Occipital lobe (tissue), 2 donors: ENCODE data around the gene PRSS27. TPM values are rescaled to one million over a fixed set of nuclear protein-coding genes. Genes with fewer than 3 reads are reported as not detected.

ENCODE experiments used
- DNase-seq: peaks from one replicate; lab custom pipeline; 2025; lab: John Stamatoyannopoulos, UW
- total RNA-seq: library from RNA; depleted of rRNA; stranded (reverse); fragments of >200 nt; gene quantifications from one replicate; pipeline ENCODE4 v1.2.3, GENCODE V29; 2014

The PRSS27 gene
- total RNA-seq, 1 donor from 2014 or later: 1.6 TPM

- no peak for DNase-seq
Observed at GRCh38 chr16:2709588-2709984, 10.4 kb downstream of the PRSS27 start.

DNA sequence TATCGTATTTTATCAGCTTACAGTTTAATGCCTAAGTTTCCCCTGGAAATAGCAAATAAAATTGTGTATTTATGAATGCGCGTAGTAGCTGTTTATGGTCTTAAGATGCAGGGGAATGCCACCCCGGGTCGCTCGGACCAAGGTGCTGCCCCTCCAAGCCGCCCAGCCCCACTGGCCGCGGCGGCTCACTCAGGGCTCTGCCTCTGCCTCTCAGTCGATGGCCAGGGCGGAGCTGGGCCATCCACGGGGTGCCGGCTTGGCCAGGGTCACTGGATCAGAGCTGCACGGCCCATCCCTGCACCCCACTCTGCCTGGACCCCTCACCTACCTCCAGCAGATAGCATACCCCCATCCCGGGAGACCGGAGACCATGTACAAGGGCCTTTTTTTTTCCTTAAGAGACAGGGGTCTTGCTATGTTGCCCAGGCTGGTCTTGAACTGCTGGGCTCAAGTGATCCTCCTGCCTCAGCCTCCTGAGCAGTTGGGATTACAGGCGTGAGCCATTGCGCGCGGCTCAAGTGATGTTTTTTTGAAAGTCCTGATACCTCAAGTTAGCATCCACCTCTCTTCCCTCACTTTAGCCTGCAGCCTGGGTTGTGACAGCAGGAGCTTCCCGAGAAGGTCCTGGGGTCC is 11.0 kb downstream of the PRSS27 start:
- no peak for DNase-seq

DNA sequence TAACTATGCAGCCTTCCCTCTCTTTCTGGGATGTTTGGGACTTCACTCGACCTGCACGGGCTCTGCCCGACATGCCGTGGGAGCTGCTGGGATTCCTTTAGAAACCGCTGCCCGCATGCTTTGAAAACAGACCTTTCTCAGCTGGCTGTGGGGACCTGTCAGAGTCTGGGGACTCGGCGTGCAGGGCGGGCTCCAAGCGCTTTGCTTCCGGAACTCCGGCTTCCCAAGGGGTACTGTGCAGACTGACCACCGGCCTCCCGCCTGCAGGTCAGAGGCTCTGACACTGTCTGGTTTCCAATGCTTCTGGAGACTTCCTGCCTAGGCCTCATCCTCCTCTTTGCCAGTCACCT is 11.8 kb downstream of the PRSS27 start:
- no peak for DNase-seq

DNA sequence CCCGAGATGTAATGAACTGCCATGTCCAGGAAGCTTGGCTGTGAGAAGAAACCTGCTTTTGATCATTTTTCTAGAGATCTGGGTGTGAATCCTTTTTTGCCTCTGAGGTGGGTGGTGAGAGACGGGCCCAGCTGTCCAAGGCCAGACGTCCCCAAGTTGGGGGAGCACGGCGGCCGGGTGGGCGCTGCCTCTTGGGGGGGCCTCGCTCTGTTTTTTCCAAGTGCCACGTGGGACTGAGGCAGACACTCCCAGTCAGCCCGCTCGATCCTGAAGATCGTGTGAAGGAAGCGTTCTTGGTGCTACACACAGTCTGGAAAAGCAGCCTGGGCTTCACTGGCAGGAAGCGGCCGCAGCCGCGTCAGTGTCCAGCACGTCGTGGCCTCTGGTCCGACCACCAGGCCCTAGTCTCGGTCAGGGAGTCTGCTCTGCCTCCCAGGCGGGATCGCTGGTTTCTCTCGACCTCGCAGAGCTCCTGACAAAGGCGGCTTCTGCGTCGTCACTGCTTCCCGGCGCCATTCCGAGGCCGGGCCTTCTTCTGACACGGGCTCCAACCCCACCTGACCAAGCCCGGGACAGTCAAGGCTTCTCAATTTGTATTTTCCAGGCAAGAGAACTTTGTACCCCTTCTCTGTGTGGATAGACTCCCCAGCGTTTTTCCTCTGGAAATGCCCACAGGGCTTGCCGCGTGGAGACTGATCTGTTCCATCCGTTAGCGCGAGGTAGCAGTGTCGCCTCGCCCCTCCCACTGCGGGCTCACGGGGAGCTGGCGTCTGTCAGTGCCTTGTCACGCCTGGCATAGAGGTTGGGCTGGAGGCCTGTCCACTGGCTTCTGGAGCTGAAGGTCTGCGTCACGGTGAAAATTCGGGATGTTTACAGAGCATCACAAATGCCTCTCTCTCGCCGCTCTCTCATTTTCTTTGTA is 12.4 kb downstream of the PRSS27 start:
- DNase-seq: no peak

DNA sequence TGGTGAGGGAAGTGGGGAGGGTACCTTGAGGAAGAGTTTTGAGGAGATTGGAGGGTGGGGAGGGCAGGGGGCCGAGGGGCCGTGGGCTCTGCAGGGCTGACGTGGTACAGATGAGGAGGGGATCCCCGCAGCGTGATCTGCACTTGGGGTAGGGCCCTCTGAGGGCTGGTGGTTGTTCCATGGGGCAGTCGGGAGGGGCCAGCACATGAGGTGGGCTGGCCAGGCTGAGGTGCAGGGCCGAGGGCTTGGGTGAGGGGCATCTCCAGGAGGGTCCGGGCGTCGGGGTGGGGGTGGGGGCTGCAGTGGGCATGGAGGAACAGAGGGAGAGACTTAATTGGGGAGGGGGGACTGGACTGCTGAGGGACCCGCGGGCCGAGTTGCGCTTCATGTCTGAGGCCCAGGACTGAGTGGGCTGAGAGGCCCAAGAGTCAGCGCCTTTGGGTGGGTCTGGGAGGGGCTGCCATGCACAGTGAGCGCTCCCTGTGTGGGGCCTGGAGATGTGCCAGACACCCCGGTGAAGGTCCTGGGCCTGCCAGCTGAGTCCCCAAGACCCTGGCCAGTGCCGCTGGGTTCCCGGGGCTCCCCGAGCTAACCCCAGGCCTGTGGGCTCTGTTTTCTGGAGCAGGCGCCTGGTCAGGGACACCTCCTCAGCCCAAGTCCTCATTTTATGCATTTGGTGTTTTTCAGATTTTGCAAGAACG is 13.3 kb downstream of the PRSS27 start:
- no peak for DNase-seq

- DNase-seq: no peak
Observed at GRCh38 chr16:2706085-2706484, 13.9 kb downstream of the PRSS27 start.

GRCh38 chr16:2705351-2705750 is 14.7 kb downstream of the PRSS27 start:
- DNase-seq: no peak

DNA sequence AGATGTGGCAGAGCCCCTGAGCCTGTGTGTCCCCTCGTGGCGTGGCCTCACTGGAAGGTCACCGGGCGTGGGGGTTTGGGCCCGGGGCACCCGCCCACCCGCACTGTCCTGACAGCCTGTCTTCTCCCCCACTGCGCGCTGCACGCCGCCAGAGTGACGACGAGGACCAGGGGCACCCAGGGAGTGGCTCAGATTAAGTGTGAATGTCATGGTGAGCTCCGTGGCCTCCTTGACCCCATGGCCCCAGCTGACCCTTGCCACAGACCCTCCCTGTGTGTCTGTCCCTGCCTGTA is 15.1 kb downstream of the PRSS27 start:
- DNase-seq: no peak

DNA sequence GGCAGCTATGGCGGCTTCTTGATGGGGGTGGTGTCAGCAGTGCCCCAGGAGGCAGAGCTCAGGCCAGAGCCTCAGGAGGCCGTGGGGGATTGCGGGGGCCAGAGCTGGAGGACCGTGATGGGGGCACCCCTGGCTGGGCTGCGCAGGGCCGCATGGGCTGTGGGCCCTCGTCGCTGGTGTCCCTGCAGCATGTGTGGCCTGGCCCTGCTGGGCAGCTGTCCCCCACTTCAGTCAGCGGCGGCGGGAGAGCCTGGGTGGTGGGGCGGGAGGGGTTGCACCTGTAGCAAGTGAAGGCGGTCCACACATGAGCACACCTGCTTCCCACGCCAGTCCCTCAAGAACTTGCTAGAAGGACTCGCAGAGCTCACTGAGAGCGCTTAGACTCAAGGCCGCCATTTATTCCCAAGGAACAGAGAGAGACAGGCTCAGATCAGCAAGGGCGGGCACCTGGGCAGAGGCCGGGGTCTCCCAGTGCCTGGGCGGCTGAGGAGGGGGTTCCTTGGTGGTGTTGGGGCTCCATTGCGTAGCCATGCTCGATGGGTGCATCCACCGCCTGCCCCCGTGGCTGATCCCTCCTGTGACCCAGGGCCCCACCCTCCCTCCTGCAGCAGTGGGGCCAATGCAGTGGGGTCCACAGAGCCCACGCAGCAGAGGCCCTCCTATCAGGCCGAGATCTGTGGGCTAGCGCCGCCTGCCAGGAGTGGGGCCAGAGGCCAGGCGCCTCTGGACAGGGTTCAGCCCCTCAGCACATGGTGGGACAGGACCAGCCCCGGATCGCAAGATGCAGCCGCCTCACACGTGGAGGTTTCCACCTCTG is 15.7 kb downstream of the PRSS27 start:
- DNase-seq: no peak

DNA sequence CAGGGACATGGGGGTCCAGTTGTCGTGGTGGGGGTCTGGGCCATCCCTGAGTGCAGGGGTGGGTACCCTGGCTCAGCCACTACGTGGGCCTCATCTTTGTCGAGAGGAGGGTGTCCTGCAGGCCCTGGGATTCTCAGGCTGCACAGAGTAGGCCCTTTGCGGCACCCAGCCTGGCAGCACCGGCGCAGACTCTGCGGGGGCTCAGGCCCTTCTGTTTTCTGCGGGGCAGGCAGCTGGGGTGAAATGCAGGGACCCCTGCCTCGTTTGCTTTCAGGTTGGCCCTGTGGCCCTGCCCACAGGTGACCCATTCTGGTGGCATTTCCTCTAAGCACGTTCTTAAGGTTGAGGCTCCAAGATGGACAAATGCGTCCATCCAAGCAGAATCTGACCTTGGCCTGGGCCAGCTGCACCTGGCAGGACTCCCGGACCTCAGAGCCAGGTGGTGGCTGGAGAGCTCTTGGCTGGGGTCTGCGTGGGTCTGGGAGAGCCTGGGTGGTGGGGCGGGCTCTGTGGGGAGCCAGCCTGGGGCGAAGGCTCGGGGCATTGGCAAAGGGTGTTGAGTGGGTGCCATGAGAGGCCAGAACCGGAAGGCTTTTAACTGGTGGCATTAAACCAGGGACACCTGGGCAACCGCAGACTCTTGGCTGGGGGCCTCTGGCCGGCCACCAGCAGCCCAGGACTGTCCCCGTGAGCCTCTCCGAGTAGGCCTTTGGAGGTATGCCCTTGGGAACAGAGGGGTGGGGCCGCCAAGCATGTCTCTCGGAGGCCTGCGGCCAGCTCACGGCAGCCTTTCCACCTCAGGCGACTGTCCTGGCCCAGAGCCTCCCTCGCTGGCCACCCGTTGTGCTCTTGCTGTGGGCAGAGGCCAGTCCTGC is 16.9 kb downstream of the PRSS27 start:
- no peak for DNase-seq

DNA sequence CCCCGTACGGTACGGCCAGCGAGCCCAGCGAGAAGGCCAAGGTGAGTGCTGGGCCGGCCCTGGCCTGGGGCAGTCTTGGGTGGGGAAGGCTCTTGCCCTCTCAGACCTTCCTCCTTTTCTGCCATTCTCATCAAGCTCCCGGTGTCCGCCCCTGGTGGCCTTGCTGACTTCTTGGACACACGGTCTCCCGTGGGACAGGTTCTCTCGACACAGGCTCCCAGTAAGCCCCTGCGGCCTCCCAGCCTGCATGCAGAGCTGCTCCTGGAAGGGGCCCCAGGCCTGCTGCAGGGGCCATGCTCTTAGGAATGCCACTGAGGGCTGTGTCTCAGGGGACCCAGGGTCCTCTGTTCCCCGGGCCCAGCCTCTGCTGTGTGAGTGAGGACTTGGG is 17.6 kb downstream of the PRSS27 start:
- no peak for DNase-seq

GRCh38 chr16:2701713-2702437 is 18.1 kb downstream of the PRSS27 start:
- no peak for DNase-seq

- no peak for DNase-seq
Observed at GRCh38 chr16:2701272-2701671, 18.8 kb downstream of the PRSS27 start.

DNA sequence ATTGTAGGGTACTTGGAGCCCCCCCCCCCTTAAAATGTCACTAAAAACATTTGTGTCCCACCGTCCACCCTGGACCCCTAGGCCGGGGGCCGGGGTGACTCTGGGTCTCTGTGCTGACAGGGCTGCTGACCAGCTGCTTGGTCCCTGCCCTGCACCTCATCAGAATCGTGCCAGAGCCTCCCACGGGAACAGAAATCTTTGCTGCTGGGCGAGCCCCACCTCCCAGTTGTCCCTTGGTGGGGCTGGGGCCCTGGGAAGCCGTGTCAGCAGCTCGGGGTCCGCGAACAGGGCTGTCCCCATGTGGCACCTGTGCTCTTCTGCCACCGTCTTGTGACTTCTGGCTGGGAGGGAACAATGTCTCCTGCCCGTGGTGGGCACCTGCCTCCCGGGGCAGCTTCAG is 19.2 kb downstream of the PRSS27 start:
- DNase-seq: no peak

DNA sequence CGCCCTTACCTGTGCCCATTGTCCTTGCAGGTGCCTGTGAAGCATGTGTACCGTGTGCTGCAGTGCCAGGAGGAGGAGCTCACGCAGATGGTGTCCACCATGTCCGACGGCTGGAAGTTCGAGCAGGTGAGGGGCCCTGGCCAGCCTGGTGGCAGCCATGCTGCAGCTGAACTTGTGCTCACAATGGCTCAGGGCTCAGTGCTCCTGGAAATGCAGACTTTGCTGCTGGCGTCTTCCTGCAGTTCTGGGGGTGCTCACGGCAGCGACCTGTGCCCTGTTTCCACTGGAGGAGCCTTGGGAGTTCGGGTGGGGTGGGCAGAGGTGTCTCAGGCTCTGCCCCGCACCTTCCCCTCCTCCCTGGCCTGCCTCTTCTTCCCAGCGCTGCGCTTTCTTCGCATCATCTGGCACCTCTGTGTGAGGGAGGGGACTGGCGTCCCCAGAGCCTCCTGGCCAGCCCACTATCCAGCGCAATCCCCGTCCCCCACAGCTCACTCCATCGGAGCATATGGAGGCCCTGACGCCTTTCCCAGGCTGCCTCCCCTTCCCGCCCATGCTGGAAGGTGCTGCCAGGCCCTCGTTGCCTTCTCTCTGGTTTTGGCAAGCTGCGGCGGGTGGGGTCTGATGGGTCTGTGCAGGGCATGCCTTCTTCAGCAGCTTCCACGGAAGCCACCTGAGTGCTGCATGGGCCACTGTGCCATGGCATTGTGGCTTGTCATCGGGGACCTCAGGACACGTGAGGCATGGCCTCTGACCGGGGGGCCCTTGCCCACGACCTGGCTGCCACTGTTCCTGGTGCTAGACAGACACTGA is 20.0 kb downstream of the PRSS27 start:
- DNase-seq: no peak

DNA sequence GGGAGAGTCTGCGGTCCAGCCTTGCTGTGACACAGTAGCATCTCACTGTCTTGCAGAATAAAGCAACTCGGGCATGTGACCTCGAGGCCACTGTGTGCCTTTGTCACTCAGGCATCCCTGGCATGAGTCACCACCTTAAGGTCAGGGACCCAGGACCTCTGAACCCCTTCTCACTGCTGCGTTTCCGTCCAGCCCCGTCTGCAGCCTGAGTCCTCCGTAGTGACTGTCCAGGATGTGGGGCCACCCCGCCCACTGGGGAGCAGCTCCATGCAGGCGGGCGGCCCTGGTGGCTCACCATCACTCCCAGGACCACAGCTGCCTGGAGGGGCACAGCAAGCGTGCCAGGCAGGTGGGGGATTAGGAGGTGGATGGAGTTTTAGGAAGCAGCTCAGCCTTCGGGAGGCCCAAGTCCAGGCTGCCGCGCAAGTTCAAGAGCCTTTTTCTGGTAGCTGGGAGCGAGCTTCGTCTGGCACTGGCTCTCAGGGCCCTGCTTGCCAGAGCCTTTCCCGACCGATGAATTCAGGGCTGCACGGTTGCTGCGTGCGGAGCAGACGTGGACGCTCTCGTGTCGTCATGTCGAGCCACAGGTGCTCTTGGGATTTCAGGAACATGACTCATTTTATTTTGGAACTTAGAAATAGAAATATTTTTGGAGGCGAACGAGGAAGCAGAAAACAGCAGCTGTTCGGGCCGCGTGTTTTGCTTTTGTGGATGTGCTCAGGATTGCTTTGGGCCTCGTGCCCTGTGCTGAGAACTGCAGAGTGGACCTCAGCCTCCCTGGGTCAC is 20.9 kb downstream of the PRSS27 start:
- DNase-seq: peak; percentile 32

- no peak for DNase-seq
Observed at GRCh38 chr16:2698103-2698870, 21.7 kb downstream of the PRSS27 start.
